Endothelial cell of umbilical vein (primary cell): ENCODE results near the gene HEYL.

ENCODE experiments used
- CTCF ChIP-seq, 2 donors: IDR thresholded peaks; 1 replicate in 1 of 2; 2 replicates in 1 of 2; pipeline ENCODE4 v1.5.1; 2011; ENCODE audit warnings: low read length in 2 of 2, mild to moderate bottlenecking in 2 of 2, moderate library complexity in 2 of 2, control low read depth in 1 of 2, inconsistent platforms in 1 of 2, low read depth in 1 of 2; ENCODE audit not compliant: insufficient read depth in 1 of 2; ENCODE audit errors: extremely low read depth in 1 of 2
- EZH2 ChIP-seq: IDR thresholded peaks from 2 replicates; pipeline ENCODE4 v1.6.1; 2012; ENCODE audit warnings: borderline replicate concordance, low read depth, mild to moderate bottlenecking, moderate library complexity, low read length, inconsistent platforms; ENCODE audit not compliant: severe bottlenecking
- JUN ChIP-seq: IDR thresholded peaks from 2 replicates; pipeline ENCODE4 v1.6.1; 2011; ENCODE audit warnings: borderline replicate concordance, low read depth; ENCODE audit not compliant: insufficient read length, insufficient read depth
- TF ChIP-seq, protein P1 (sequence below): IDR thresholded peaks from 2 replicates; pipeline ENCODE4 v1.6.1; 2011; ENCODE audit not compliant: insufficient read depth, insufficient read length

GRCh38 chr1:39615086-39615673 lies 24.3 kb downstream of the HEYL start:
- no peak for TF ChIP-seq CTCF (IDR thresholded peaks at IDR 0.05; ENCODE audit: extremely low read depth in 1 of 2, insufficient read depth in 1 of 2, low read depth in 1 of 2, low read length in 2 of 2)
- TF ChIP-seq, protein P1, sequence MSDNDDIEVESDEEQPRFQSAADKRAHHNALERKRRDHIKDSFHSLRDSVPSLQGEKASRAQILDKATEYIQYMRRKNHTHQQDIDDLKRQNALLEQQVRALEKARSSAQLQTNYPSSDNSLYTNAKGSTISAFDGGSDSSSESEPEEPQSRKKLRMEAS, result no peak
- TF ChIP-seq JUN, result no peak
- no peak for TF ChIP-seq EZH2
